CD4-positive, alpha-beta T cell treated with Interleukin-21 for 1 hour (primary cell): ENCODE results near the gene MPHOSPH9.
"Not testable (repeated sequence)": the region's sequence is repeated elsewhere in the genome, so short reads cannot be mapped to it uniquely, and the experiment has no call there.

ENCODE experiments used
- DNase-seq: peaks from one replicate; pipeline ENCODE4 v3.0.0-alpha.2; 2020

Gene MPHOSPH9

DNA sequence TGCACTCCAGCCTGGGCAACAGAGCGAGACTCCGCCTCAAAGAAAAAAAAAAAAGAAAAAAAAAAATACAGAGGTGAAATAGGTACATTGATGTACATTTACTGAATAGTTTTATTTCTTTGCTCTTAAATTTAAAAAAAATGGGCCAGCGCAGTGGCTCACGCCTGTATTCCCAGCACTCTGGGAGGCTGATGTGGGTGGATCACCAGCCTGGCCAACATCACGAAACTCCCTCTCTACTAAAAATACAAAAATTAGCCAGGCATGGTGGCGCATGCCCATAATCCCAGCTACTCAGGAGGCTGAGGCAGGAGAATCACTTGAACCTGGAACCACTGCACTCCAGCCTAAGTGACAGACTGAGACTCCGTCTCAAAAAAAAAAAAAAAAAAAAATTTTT, 25.1 kb downstream of the MPHOSPH9 start:
- not testable (repeated sequence) for DNase-seq

DNA sequence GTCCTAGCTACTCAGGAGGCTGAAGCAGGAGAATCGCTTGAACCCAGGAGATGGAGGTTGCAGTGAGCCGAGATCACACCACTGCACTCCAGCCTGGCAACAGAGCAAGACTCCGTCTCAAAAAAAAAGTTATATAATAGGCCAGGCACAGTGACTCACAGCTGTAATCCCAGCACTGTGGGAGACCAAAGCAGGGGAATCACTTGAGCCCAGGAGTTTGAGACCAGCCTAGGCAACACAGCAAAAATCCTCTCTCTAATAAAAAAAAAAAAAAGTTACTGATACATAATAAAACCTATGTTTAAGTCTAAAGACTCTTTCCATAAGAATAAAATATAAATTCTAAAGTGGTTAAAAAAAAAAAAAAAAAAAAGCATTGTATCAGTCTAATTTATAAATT, 26.1 kb downstream of the MPHOSPH9 start:
- not testable (repeated sequence) for DNase-seq

- no peak for DNase-seq
Measured at GRCh38 chr12:123200414-123200813, 32.5 kb downstream of the MPHOSPH9 start.

DNA sequence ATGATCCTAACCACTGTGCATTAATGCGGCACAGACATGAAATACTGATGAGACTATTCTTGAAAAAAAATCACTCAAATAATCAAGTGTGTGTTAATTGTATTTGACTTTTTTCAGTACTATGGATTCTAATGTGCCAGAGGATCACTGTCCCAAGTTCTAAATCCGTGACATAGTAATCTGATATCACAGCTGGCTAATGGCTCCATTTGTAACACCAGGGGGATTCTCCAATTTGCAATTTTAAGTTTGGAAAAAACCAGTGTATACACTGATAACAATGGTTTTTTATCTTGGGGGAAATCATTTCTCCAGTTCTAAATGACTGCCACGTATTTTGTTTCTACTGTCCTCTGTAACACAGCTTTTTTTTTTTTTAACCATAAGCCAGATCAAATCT, 33.0 kb downstream of the MPHOSPH9 start:
- no peak for DNase-seq

- DNase-seq: no peak
Measured at GRCh38 chr12:123187637-123188036, 45.3 kb downstream of the MPHOSPH9 start.

DNA sequence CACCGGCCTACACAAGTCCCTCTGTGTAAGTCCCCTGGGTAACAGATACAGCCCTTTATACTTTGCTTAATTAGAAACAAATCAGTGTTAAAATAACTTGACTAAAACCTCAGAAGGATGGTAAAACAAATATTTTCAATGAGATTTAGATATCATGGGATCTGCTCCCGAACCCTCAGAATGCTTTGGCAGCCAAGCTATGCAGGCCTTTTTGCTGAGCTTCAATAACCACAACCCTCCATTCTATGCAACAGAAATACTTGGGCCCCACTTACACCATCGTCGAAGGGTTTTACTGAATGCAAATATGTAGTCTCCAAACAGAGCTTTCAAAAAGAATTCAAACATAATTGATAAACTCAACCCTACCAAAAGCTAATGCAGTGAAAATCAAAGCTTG, 52.8 kb downstream of the MPHOSPH9 start:
- no peak for DNase-seq

- no peak for DNase-seq
Measured at GRCh38 chr12:123171967-123172366, 61.0 kb downstream of the MPHOSPH9 start.

DNA sequence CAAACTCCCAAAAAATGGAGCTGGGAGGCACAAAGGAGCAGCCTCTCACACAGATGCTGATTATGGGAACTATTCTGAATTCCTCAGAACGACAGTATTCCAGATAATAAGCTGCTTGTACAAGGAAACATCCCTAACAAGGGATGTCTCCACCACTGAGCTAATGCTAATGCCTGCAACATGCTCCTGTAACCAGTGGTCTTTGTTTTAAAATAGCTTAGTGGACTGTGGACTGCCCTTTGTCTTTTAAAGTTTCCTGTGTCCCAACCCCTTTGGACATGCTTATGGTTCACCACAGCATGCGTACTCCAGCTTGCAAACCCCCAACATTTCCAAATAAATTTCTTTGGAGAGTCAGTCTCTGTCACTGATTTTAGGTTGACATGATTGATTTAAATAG, 65.6 kb downstream of the MPHOSPH9 start:
- no peak for DNase-seq

- DNase-seq: no peak
Measured at GRCh38 chr12:123165537-123165936, 67.4 kb downstream of the MPHOSPH9 start.

DNA sequence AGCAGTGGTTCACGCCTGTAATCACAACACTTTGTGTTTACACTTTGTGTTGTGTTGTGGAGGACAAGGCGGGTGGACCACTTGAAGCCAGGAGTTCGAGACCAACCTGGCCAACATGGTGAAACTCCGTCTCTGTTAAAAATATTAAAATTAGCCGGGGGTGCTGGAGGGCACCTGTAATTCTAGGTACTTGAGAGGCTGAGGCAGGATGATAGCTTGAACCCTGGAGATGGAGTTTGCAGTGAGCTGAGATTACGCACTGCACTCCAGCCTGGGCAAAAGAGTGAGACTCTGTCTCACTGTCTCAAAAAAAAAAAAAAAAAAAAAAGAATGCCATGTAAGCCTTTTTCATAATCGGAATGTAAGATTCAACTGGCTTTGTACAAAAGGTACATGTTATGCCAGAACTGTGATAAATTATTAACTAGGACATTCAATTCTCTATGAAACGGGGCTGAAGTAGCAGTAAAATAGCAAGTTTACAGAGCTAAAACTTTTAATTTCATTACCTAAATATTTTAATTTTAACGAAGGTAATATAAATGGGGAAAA, 68.2 kb downstream of the MPHOSPH9 start:
- no peak for DNase-seq

- DNase-seq: no peak
Measured at GRCh38 chr12:123164222-123164621, 68.7 kb downstream of the MPHOSPH9 start.

DNA sequence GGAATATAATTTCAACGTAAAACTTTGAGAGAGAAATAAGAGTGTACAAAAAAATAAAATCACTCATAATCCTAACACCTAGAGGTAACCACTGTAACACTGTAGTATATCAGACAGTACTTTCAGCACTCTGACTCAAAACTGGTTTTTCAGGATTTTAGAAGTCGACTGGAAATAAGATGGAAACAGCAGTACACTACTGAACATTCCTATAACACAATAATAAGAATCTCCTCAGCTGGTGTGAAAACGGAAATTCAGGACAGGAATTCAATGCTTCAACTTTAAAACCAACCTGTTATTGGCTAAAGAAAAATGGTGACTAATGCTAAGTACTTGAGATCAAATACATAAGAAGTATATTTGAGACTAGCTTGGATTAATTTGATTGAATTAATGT, 69.7 kb downstream of the MPHOSPH9 start:
- no peak for DNase-seq

GRCh38 chr12:123160801-123161487, 72.0 kb downstream of the MPHOSPH9 start:
- no peak for DNase-seq

DNA sequence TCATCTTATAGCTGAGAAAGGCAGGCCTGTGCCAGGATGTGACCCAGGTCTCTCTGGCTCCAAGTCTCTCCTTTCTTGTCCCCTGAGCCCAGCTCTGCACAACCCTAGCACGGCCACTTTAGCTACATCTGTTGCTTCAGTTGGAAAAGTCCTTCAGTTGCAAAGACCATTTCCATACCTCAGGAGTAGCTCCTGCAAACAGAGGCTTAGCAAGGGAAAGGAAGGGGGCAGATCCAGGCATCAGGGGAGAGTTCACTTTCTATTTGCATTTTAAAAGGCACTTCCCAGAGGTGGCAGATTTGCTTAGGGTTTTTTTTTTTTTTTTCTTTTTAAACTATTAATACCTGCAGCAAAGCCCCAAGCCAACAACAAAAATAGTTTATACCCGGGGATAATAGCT, 79.0 kb downstream of the MPHOSPH9 start:
- no peak for DNase-seq

- peak; percentile 19 for DNase-seq
Measured at GRCh38 chr12:123152833-123153232, 80.1 kb downstream of the MPHOSPH9 start.

- no peak for DNase-seq
Measured at GRCh38 chr12:123151457-123152454, 81.2 kb downstream of the MPHOSPH9 start.

DNA sequence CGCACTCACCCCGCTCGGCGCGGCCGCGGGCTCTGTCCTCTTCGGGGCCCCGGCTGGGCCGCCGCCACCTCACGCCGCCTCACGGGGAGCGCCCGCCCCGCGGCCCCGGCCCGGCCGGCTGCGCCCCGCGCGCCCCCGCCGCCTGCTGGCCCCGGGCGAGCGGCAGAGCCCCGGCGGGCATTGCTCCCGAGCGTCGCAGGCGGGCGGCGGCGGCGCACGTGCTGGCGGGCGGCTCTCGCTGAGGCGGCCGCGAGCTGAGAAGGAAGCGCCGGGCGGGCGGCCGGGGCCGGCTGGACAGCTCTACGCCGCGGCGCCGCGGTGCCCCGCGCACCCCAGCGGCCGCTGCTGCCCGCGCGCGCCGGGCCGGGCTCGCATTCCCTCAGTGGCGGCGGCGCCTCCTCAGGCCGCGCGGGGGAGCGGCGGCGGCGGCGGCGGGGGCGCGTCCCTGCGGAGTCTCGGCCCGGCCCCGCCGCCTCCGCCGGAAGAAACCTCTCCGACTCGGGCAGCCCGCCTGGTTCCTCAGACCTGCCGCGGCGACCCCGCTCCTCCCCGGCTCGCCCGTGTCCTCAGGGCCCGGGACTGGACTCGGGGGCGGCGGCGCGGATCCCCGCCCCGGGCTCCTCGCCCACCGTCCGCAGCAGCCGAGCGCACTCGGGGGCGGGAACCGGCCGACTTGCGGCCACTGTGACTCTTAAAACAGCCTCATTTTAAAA, 82.0 kb downstream of the MPHOSPH9 start, which contains the start of gene PITPNM2:
TSS of gene PITPNM2 (minus strand) at position 347 of the 713 bp plus-strand sequence. CDS start 116,500 bp downstream, outside the sequence.
- peak; percentile 60 for DNase-seq

GRCh38 chr12:123150275-123150743, 82.6 kb downstream of the MPHOSPH9 start:
- DNase-seq: no peak

- no peak for DNase-seq
Measured at GRCh38 chr12:123149501-123150274, 83.3 kb downstream of the MPHOSPH9 start.

- DNase-seq: no peak
Measured at GRCh38 chr12:123149088-123149487, 83.9 kb downstream of the MPHOSPH9 start.

DNA sequence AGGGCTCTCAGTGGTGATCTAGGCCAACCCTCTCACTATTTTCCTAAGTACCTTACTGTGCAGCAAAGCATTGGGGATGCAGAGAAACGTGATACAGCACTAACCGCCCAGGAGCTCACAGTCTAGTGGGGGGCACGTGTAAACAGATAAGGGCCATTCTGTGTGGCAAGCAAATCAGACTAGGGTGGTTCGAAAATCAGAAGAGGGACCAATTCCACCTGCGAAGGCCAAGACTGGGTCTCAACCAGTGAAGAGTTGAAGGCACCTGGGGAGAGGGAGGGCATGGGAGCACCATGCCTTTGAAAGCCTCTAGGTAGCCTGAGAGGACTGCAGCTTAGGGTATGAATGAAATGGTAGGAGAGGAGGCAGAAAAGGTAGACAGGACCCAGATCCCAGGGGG, 84.3 kb downstream of the MPHOSPH9 start:
- DNase-seq: no peak

DNA sequence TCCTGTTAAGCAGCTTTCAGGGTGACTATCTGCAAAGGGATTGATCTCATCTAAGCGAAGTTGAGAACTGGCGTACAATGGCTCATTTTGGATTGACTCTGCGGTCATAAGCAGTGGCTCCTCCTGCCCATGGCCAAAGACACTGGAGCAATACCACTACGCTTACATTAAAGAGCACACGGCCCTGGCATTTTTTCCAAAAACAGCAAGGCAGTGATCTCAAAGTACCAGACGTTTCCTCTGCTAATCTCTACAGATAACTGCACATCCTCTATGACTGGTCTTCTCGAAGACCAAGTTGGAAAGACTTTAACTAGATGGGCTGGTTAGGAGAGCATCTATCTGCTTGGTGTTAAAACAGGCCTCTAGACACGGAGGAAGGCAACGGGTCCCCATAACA, 84.7 kb downstream of the MPHOSPH9 start:
- DNase-seq: no peak
